ENCODE measurements around the gene P2RX7.

P2RX7 gene

GRCh38 chr12:121166356-121166755 is 33.7 kb downstream of the P2RX7 start:
- no peak overlapping the region for H2AFZ ChIP-seq (ENCODE audit: low read depth, low read length, severe bottlenecking)
- no peak overlapping the region for H3K27ac ChIP-seq (ENCODE audit: low read depth, low read length)
- H3K9me3 ChIP-seq (ENCODE audit: insufficient read depth, low read length) = no peaks in the 10 kb centered on the region
- H3F3A ChIP-seq (ENCODE audit: insufficient read depth) = no peaks in the 10 kb centered on the region
- no peaks in the 10 kb centered on the region for H3K27me3 ChIP-seq (ENCODE audit: low read length)
- H3K9me2 ChIP-seq (replicated peaks; ENCODE audit: insufficient read depth, low read length) = no peaks in the 10 kb centered on the region
- no peak overlapping the region for H3K4me2 ChIP-seq (ENCODE audit: low read depth, low read length, poor library complexity, severe bottlenecking)
- no peaks in the 10 kb centered on the region for H3K36me3 ChIP-seq (ENCODE audit: low read length)
- no peak overlapping the region for H3K9ac ChIP-seq (ENCODE audit: low read length)
- TF ChIP-seq, protein P1, sequence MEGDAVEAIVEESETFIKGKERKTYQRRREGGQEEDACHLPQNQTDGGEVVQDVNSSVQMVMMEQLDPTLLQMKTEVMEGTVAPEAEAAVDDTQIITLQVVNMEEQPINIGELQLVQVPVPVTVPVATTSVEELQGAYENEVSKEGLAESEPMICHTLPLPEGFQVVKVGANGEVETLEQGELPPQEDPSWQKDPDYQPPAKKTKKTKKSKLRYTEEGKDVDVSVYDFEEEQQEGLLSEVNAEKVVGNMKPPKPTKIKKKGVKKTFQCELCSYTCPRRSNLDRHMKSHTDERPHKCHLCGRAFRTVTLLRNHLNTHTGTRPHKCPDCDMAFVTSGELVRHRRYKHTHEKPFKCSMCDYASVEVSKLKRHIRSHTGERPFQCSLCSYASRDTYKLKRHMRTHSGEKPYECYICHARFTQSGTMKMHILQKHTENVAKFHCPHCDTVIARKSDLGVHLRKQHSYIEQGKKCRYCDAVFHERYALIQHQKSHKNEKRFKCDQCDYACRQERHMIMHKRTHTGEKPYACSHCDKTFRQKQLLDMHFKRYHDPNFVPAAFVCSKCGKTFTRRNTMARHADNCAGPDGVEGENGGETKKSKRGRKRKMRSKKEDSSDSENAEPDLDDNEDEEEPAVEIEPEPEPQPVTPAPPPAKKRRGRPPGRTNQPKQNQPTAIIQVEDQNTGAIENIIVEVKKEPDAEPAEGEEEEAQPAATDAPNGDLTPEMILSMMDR (IDR thresholded peaks at IDR 0.05; ENCODE audit: insufficient read depth, low read length, poor library complexity, severe bottlenecking) = no peak
- no peak for TF ChIP-seq EZH2phosphoT487 (conservative IDR thresholded peaks at IDR 0.05; ENCODE audit: low read length)
- no peaks in the 10 kb centered on the region for H3K79me2 ChIP-seq (ENCODE audit: insufficient read depth, low read length)
- H3K4me3 ChIP-seq (ENCODE audit: insufficient read depth, low read length, poor library complexity, severe bottlenecking) = no peak overlapping the region
- H4K20me1 ChIP-seq (ENCODE audit: low read depth, low read length) = no peaks in the 10 kb centered on the region

DNA sequence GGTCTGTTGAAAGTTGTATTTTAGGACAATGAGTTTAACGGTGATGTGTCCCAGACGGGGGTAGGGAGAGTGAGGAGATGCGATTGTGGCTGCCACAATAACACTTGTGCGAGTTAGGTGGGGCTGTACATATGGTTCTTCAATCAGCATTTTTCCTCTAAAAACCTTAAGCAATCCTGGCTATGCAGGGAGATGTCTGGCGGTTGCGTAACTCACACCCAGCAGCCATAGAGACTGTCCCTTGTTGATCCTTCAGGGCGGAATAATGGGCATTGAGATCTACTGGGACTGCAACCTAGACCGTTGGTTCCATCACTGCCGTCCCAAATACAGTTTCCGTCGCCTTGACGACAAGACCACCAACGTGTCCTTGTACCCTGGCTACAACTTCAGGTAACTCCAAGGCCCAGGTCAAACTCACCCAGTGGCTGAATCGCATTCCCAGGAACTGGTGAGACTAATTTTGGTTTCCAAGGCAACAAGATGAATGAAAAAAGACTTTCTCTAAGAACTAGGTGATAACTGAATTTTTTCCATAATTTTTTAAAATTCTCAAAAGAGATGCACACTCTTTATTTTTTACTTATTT is 34.6 kb downstream of the P2RX7 start:
- Histone ChIP-seq H3K36me3 (ENCODE audit: low read length) (no peaks in the 10 kb centered on the region), H3K27me3 (ENCODE audit: low read length) (no peaks in the 10 kb centered on the region), H3K4me2 (ENCODE audit: low read depth, low read length, poor library complexity, severe bottlenecking) (no peak overlapping the region), H3K27ac (ENCODE audit: low read depth, low read length) (no peak overlapping the region), H2AFZ (ENCODE audit: low read depth, low read length, severe bottlenecking) (no peak overlapping the region), H3K4me3 (ENCODE audit: insufficient read depth, low read length, poor library complexity, severe bottlenecking) (no peak overlapping the region), H3K9ac (ENCODE audit: low read length) (no peak overlapping the region), H3K9me3 (ENCODE audit: insufficient read depth, low read length) (no peaks in the 10 kb centered on the region), H3K79me2 (ENCODE audit: insufficient read depth, low read length) (no peaks in the 10 kb centered on the region), H3K9me2 (replicated peaks; ENCODE audit: insufficient read depth, low read length) (no peaks in the 10 kb centered on the region), H3F3A (ENCODE audit: insufficient read depth) (no peaks in the 10 kb centered on the region), H4K20me1 (ENCODE audit: low read depth, low read length) (no peaks in the 10 kb centered on the region)
- TF ChIP-seq, protein P1 (IDR thresholded peaks at IDR 0.05; ENCODE audit: insufficient read depth, low read length, poor library complexity, severe bottlenecking) = no peak
- TF ChIP-seq EZH2phosphoT487 (conservative IDR thresholded peaks at IDR 0.05; ENCODE audit: low read length) = no peak

GRCh38 chr12:121167951-121168350 is 35.3 kb downstream of the P2RX7 start:
- Histone ChIP-seq H3K4me3 (ENCODE audit: insufficient read depth, low read length, poor library complexity, severe bottlenecking) (no peak overlapping the region), H3K36me3 (ENCODE audit: low read length) (no peaks in the 10 kb centered on the region), H4K20me1 (ENCODE audit: low read depth, low read length) (no peaks in the 10 kb centered on the region), H3K9me2 (replicated peaks; ENCODE audit: insufficient read depth, low read length) (no peaks in the 10 kb centered on the region), H3K27ac (ENCODE audit: low read depth, low read length) (no peak overlapping the region), H3K9me3 (ENCODE audit: insufficient read depth, low read length) (no peaks in the 10 kb centered on the region), H3K9ac (ENCODE audit: low read length) (no peak overlapping the region), H3K4me2 (ENCODE audit: low read depth, low read length, poor library complexity, severe bottlenecking) (no peak overlapping the region), H2AFZ (ENCODE audit: low read depth, low read length, severe bottlenecking) (no peak overlapping the region), H3F3A (ENCODE audit: insufficient read depth) (no peaks in the 10 kb centered on the region), H3K27me3 (ENCODE audit: low read length) (no peaks in the 10 kb centered on the region), H3K79me2 (ENCODE audit: insufficient read depth, low read length) (no peaks in the 10 kb centered on the region)
- no peak for TF ChIP-seq EZH2phosphoT487 (conservative IDR thresholded peaks at IDR 0.05; ENCODE audit: low read length)
- TF ChIP-seq, protein P1 (IDR thresholded peaks at IDR 0.05; ENCODE audit: insufficient read depth, low read length, poor library complexity, severe bottlenecking) = no peak
